ENCODE data around the gene ATP13A3. TPM values are rescaled to one million over a fixed set of nuclear protein-coding genes. Genes with fewer than 3 reads are reported as not detected.

ATP13A3 gene
- total RNA-seq, 2 experiments from 2014 or later, result 61.4 to 107 TPM

GRCh38 chr3:194518652-194519051 is 31.9 kb upstream of the ATP13A3 start:
- POLR2A ChIA-PET, result no interaction called here
- CTCF ChIA-PET, result interaction anchor here (0.5 to 1.2 kb wide), 2 partner anchors 46 to 76 kb away, joined by 3 to 8 read pairs; no protein-coding TSS in a partner anchor

GRCh38 chr3:194517333-194517732 is 30.5 kb upstream of the ATP13A3 start:
- ChIA-PET POLR2A (interaction anchor here (0.7 kb wide), 1 partner anchor 27 kb away, joined by 5 read pairs; no protein-coding TSS in a partner anchor), CTCF (interaction anchor here (0.6 to 1.1 kb wide), 3 partner anchors 13 to 62 kb away, joined by 3 read pairs; no protein-coding TSS in a partner anchor)

More at GRCh38 chr3:194518652-194519051, 31.9 kb upstream of the ATP13A3 start:
- no peak for DNase-seq
- Mint-ChIP-seq H3K27ac (no peak overlapping the region), H3K4me1 (peaks cover 37% of the 10 kb centered on the region), H3K36me3 (ENCODE audit: low read depth) (no peaks in the 10 kb centered on the region), H3K4me3 (no peak overlapping the region), H3K27me3 (peaks cover 18% of the 10 kb centered on the region), H3K9me3 (ENCODE audit: low read depth) (peaks cover 2% of the 10 kb centered on the region)
- intact Hi-C loops (cut with DNase I, micrococcal nuclease), result no loop called here
- ATAC-seq, result no peak

GRCh38 chr3:194514626-194515025 is 27.8 kb upstream of the ATP13A3 start:
- Mint-ChIP-seq H3K9me3 (ENCODE audit: low read depth) (peaks cover 2% of the 10 kb centered on the region), H3K36me3 (ENCODE audit: low read depth) (no peaks in the 10 kb centered on the region)

More at GRCh38 chr3:194517333-194517732, 30.5 kb upstream of the ATP13A3 start:
- DNase-seq (no peak), ATAC-seq (no peak)
- Mint-ChIP-seq H3K36me3 (ENCODE audit: low read depth) (no peaks in the 10 kb centered on the region), H3K27me3 (peaks cover 14% of the 10 kb centered on the region), H3K4me1 (peaks cover 33% of the 10 kb centered on the region), H3K4me3 (no peak overlapping the region), H3K27ac (no peak overlapping the region), H3K9me3 (ENCODE audit: low read depth) (peaks cover 2% of the 10 kb centered on the region)
- intact Hi-C loops (cut with DNase I, micrococcal nuclease), result no loop called here

GRCh38 chr3:194512895-194513601 is 26.2 kb upstream of the ATP13A3 start:
- CTCF ChIA-PET, result interaction anchor here (1.2 to 1.3 kb wide), 2 partner anchors 41 kb away, joined by 3 to 8 read pairs; no protein-coding TSS in a partner anchor
- H3K36me3 Mint-ChIP-seq (ENCODE audit: low read depth), result no peaks in the 10 kb centered on the region
- intact Hi-C loops (cut with DNase I, micrococcal nuclease), result no loop called here

More at GRCh38 chr3:194514626-194515025, 27.8 kb upstream of the ATP13A3 start:
- CTCF ChIA-PET, result interaction anchor here (1.3 kb wide), 1 partner anchor 42 kb away, joined by 8 read pairs; no protein-coding TSS in a partner anchor
- intact Hi-C loops (cut with DNase I, micrococcal nuclease), result no loop called here
- no peak for DNase-seq
- ATAC-seq, result no peak
- Mint-ChIP-seq H3K27ac (no peak overlapping the region), H3K4me1 (peaks cover 13% of the 10 kb centered on the region), H3K27me3 (peaks cover 11% of the 10 kb centered on the region), H3K4me3 (no peak overlapping the region)
- POLR2A ChIA-PET, result no interaction called here

GRCh38 chr3:194508491-194509453 is 22.0 kb upstream of the ATP13A3 start:
- intact Hi-C loops (cut with DNase I, micrococcal nuclease), result no loop called here
- ATAC-seq, result no peak
- Mint-ChIP-seq H3K27me3 (no peaks in the 10 kb centered on the region), H3K4me1 (no peaks in the 10 kb centered on the region), H3K9me3 (ENCODE audit: low read depth) (no peaks in the 10 kb centered on the region), H3K36me3 (ENCODE audit: low read depth) (no peaks in the 10 kb centered on the region), H3K4me3 (no peak overlapping the region), H3K27ac (no peak overlapping the region)
- ChIA-PET POLR2A (no interaction called here), CTCF (interaction anchor here (0.7 to 1.7 kb wide), 3 partner anchors 10 to 917 kb away, joined by 3 to 4 read pairs (median 4); no protein-coding TSS in a partner anchor)
- DNase-seq, result no peak

More at GRCh38 chr3:194512895-194513601, 26.2 kb upstream of the ATP13A3 start:
- Mint-ChIP-seq H3K27ac (no peak overlapping the region), H3K4me3 (no peak overlapping the region), H3K4me1 (no peaks in the 10 kb centered on the region), H3K9me3 (ENCODE audit: low read depth) (no peaks in the 10 kb centered on the region), H3K27me3 (peaks cover 5% of the 10 kb centered on the region)
- POLR2A ChIA-PET, result no interaction called here
- DNase-seq, result no peak
- no peak for ATAC-seq

- ChIA-PET POLR2A (no interaction called here), CTCF (no interaction called here)
- DNase-seq (no peak), ATAC-seq (no peak)
- intact Hi-C loops (cut with DNase I, micrococcal nuclease), result no loop called here
- no peaks in the 10 kb centered on the region for H3K27me3 Mint-ChIP-seq
- no peaks in the 10 kb centered on the region for H3K36me3 Mint-ChIP-seq (ENCODE audit: low read depth)
- no peaks in the 10 kb centered on the region for H3K9me3 Mint-ChIP-seq (ENCODE audit: low read depth)
- no peak overlapping the region for H3K27ac Mint-ChIP-seq
- no peaks in the 10 kb centered on the region for H3K4me1 Mint-ChIP-seq
- no peak overlapping the region for H3K4me3 Mint-ChIP-seq
These were observed 20.8 kb upstream of the ATP13A3 start for GRCh38 chr3:194507571-194507970.

GRCh38 chr3:194505791-194506415 is 19.1 kb upstream of the ATP13A3 start:
- ATAC-seq (no peak), DNase-seq (no peak)
- Mint-ChIP-seq H3K27me3 (no peaks in the 10 kb centered on the region), H3K4me1 (no peaks in the 10 kb centered on the region), H3K27ac (no peak overlapping the region), H3K36me3 (ENCODE audit: low read depth) (peaks cover 2% of the 10 kb centered on the region), H3K9me3 (ENCODE audit: low read depth) (no peaks in the 10 kb centered on the region), H3K4me3 (no peak overlapping the region)
- CTCF ChIA-PET, result no interaction called here
- POLR2A ChIA-PET, result no interaction called here
- intact Hi-C loops (cut with DNase I, micrococcal nuclease), result no loop called here

GRCh38 chr3:194504861-194505260 is 18.1 kb upstream of the ATP13A3 start:
- Mint-ChIP-seq H3K27ac (no peak overlapping the region), H3K4me1 (no peaks in the 10 kb centered on the region), H3K36me3 (ENCODE audit: low read depth) (peaks cover 6% of the 10 kb centered on the region), H3K27me3 (no peaks in the 10 kb centered on the region), H3K4me3 (no peak overlapping the region), H3K9me3 (ENCODE audit: low read depth) (no peaks in the 10 kb centered on the region)
- DNase-seq (no peak), ATAC-seq (no peak)
- ChIA-PET POLR2A (interaction anchor here (0.7 kb wide), 1 partner anchor 83 kb away, joined by 9 read pairs; no protein-coding TSS in a partner anchor), CTCF (interaction anchor here (1.0 kb wide), 1 partner anchor 15 kb away, joined by 3 read pairs; no protein-coding TSS in a partner anchor)
- intact Hi-C loops (cut with DNase I, micrococcal nuclease), result no loop called here

- Mint-ChIP-seq H3K36me3 (ENCODE audit: low read depth) (peaks cover 6% of the 10 kb centered on the region), H3K4me3 (no peak overlapping the region), H3K9me3 (ENCODE audit: low read depth) (no peaks in the 10 kb centered on the region), H3K27me3 (no peaks in the 10 kb centered on the region), H3K27ac (no peak overlapping the region), H3K4me1 (no peaks in the 10 kb centered on the region)
- ATAC-seq (no peak), DNase-seq (no peak)
- POLR2A ChIA-PET, result no interaction called here
- intact Hi-C loops (cut with DNase I, micrococcal nuclease), result no loop called here
- CTCF ChIA-PET, result interaction anchor here (1.4 kb wide), 1 partner anchor 33 kb away, joined by 4 read pairs; no protein-coding TSS in a partner anchor
These were observed 17.3 kb upstream of the ATP13A3 start for GRCh38 chr3:194504146-194504545.

GRCh38 chr3:194503081-194503531 is 16.3 kb upstream of the ATP13A3 start:
- CTCF ChIA-PET, result interaction anchor here (1.1 to 1.4 kb wide), 2 partner anchors 32 to 44 kb away, joined by 3 to 4 read pairs; no protein-coding TSS in a partner anchor
- Mint-ChIP-seq H3K9me3 (ENCODE audit: low read depth) (no peaks in the 10 kb centered on the region), H3K27me3 (no peaks in the 10 kb centered on the region)

GRCh38 chr3:194500198-194500597 is 13.4 kb upstream of the ATP13A3 start:
- intact Hi-C loops (cut with DNase I, micrococcal nuclease), result no loop called here
- POLR2A ChIA-PET, result no interaction called here

More at GRCh38 chr3:194503081-194503531, 16.3 kb upstream of the ATP13A3 start:
- no peak overlapping the region for H3K27ac Mint-ChIP-seq
- H3K36me3 Mint-ChIP-seq (ENCODE audit: low read depth), result peaks cover 6% of the 10 kb centered on the region
- ATAC-seq, result no peak
- no peak overlapping the region for H3K4me3 Mint-ChIP-seq
- no peak for DNase-seq
- H3K4me1 Mint-ChIP-seq, result peaks cover under 1% of the 10 kb centered on the region
- intact Hi-C loops (cut with DNase I, micrococcal nuclease), result no loop called here
- POLR2A ChIA-PET, result no interaction called here

More at GRCh38 chr3:194500198-194500597, 13.4 kb upstream of the ATP13A3 start:
- Mint-ChIP-seq H3K27me3 (no peaks in the 10 kb centered on the region), H3K4me1 (peaks cover 20% of the 10 kb centered on the region), H3K36me3 (ENCODE audit: low read depth) (peaks cover 7% of the 10 kb centered on the region), H3K4me3 (no peak overlapping the region), H3K27ac (no peak overlapping the region), H3K9me3 (ENCODE audit: low read depth) (no peaks in the 10 kb centered on the region)
- DNase-seq, result no peak
- CTCF ChIA-PET, result no interaction called here
- ATAC-seq, result no peak
